Mesendoderm (in vitro differentiated cells): ENCODE results near the gene PTCSC3.

Experiments
- DNase-seq: peaks from one replicate; pipeline ENCODE4 v3.0.0; 2013
- H2AK5ac ChIP-seq: 2 replicates; pipeline ENCODE4 v1.6.1; 2013; ENCODE audit warnings: low read length, inconsistent platforms
- H2BK120ac ChIP-seq: 2 replicates; pipeline ENCODE4 v1.6.1; 2013; ENCODE audit warnings: low read depth, mild to moderate bottlenecking, low read length, moderate library complexity, mixed read lengths
- H2BK15ac ChIP-seq: replicated peaks from 2 replicates; pipeline ENCODE4 v1.6.1; 2013; ENCODE audit warnings: low read depth, mild to moderate bottlenecking, moderate library complexity
- H2BK5ac ChIP-seq: 2 replicates; pipeline ENCODE4 v1.6.1; 2013; ENCODE audit warnings: low read length, inconsistent platforms
- H3K18ac ChIP-seq: 2 replicates; pipeline ENCODE4 v1.6.1; 2013; ENCODE audit warnings: mild to moderate bottlenecking, low read length, mixed read lengths
- H3K23ac ChIP-seq: one replicate; pipeline ENCODE4 v1.6.1; 2013; ENCODE audit warnings: low read length
- H3K27ac ChIP-seq: 2 replicates; pipeline ENCODE4 v1.5.1; 2013; ENCODE audit warnings: low read depth, mild to moderate bottlenecking, inconsistent platforms, low read length, moderate library complexity
- H3K27me3 ChIP-seq: 2 replicates; pipeline ENCODE4 v1.6.1; 2013; ENCODE audit warnings: low read length, control low read depth, mild to moderate bottlenecking, inconsistent platforms; ENCODE audit not compliant: insufficient read depth, poor library complexity
- H3K36me3 ChIP-seq: 2 replicates; pipeline ENCODE4 v1.6.1; 2013; ENCODE audit warnings: low read length, inconsistent platforms; ENCODE audit not compliant: control insufficient read depth, insufficient read depth
- H3K4ac ChIP-seq: one replicate; pipeline ENCODE4 v1.6.1; 2013; ENCODE audit warnings: low read depth, mild to moderate bottlenecking, low read length, moderate library complexity
- H3K4me1 ChIP-seq: 2 replicates; pipeline ENCODE4 v1.6.1; 2013; ENCODE audit warnings: low read depth, low read length, inconsistent platforms; ENCODE audit not compliant: control insufficient read depth
- H3K4me2 ChIP-seq: 2 replicates; pipeline ENCODE4 v1.6.1; 2013; ENCODE audit warnings: low read length
- H3K4me3 ChIP-seq: 2 replicates; pipeline ENCODE4 v1.5.1; 2013; ENCODE audit warnings: mild to moderate bottlenecking, low read length
- H3K56ac ChIP-seq: one replicate; pipeline ENCODE4 v1.6.1; 2013; ENCODE audit warnings: low read length
- H3K79me1 ChIP-seq: 2 replicates; pipeline ENCODE4 v1.6.1; 2013; ENCODE audit warnings: low read length, inconsistent platforms
- H3K79me2 ChIP-seq: 2 replicates; pipeline ENCODE4 v1.6.1; 2013; ENCODE audit warnings: mild to moderate bottlenecking, low read length; ENCODE audit not compliant: control insufficient read depth, insufficient read depth
- H3K9ac ChIP-seq: 2 replicates; pipeline ENCODE4 v1.6.1; 2013; ENCODE audit warnings: low read length, inconsistent platforms
- H4K5ac ChIP-seq: one replicate; pipeline ENCODE4 v1.6.1; 2013; ENCODE audit warnings: low read length
- H4K8ac ChIP-seq: one replicate; pipeline ENCODE4 v1.6.1; 2013; ENCODE audit warnings: low read depth, mild to moderate bottlenecking, control low read depth, low read length, moderate library complexity
- WGBS: extraction: QIAGEN DNeasy Blood & Tissue Kit; methylation state at CpG from one replicate; pipeline ENCODE4 v1.1.7; 2013; ENCODE audit warnings: low lambda C conversion rate, missing lambda C conversion rate; ENCODE audit not compliant: insufficient coverage; ENCODE audit errors: extremely low coverage; 5-methylcytosine and 5-hydroxymethylcytosine counted together

PTCSC3 gene

DNA sequence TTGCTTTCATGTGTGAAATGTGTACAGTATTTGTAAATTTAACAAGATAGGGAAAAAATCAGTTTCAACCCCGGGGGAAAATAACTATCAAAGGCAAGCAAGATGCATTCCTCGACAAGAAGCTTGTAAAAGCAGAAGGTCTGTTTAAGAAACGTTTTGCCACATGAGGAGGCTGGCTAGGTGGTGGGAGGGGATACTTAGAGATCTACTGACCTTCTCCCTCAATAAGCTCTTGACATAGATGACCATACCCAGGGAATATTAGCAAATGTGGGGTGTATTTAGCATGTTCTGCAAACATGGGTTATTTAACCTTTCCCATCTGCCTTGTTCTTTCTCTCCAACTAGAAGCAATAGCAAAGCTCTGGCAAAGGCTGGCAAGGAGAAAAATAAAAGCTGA is 4.9 kb downstream of the PTCSC3 start:
- no peak overlapping the region for H4K5ac ChIP-seq
- WGBS: no CpG with 5 or more reads among the region's 3 CpGs
- H2BK120ac ChIP-seq: no peak overlapping the region
- no peaks in the 10 kb centered on the region for H3K4me1 ChIP-seq
- H3K79me1 ChIP-seq: no peaks in the 10 kb centered on the region
- H3K4ac ChIP-seq: no peak overlapping the region
- H3K36me3 ChIP-seq: no peaks in the 10 kb centered on the region
- no peak overlapping the region for H2BK5ac ChIP-seq
- no peak overlapping the region for H3K9ac ChIP-seq
- H4K8ac ChIP-seq: no peak overlapping the region
- no peak for DNase-seq
- H3K4me2 ChIP-seq: no peak overlapping the region
- no peaks in the 10 kb centered on the region for H3K27me3 ChIP-seq
- H3K18ac ChIP-seq: no peak overlapping the region
- H3K27ac ChIP-seq: no peak overlapping the region
- H2AK5ac ChIP-seq: no peak overlapping the region
- H3K4me3 ChIP-seq: no peak overlapping the region
- H3K23ac ChIP-seq: no peak overlapping the region
- H2BK15ac ChIP-seq: no peak overlapping the region
- no peaks in the 10 kb centered on the region for H3K79me2 ChIP-seq
- H3K56ac ChIP-seq: no peak overlapping the region

DNA sequence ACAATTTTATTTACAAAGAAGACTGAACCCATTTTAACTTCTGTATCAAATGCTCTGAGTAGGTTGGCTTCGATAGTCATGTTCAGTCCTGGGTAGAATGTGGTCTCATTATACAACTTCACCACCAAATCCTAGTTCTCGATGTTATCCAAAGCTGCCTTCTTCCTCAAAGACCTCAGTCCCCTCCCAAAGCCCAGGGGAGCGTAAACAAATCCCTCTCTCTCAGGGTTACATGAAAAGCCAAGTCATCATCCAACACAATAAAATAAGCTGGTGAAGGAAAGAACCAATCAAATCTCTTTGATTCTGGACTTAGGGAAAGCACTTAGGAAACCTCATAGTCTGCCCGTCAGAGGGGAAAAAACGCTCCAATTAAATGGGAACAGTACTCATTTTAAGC is 9.1 kb downstream of the PTCSC3 start:
- Histone ChIP-seq H2BK120ac (no peak overlapping the region), H3K4me1 (no peaks in the 10 kb centered on the region), H3K18ac (no peak overlapping the region), H3K4me3 (no peak overlapping the region), H3K56ac (no peak overlapping the region), H3K79me2 (no peaks in the 10 kb centered on the region), H2AK5ac (no peak overlapping the region), H4K8ac (no peak overlapping the region), H3K23ac (no peak overlapping the region), H4K5ac (no peak overlapping the region), H3K79me1 (no peaks in the 10 kb centered on the region), H2BK5ac (no peak overlapping the region), H3K27me3 (no peaks in the 10 kb centered on the region), H3K27ac (no peak overlapping the region), H3K4ac (no peak overlapping the region), H2BK15ac (no peak overlapping the region), H3K9ac (no peak overlapping the region), H3K36me3 (no peaks in the 10 kb centered on the region), H3K4me2 (no peak overlapping the region)
- WGBS: no CpG with 5 or more reads among the region's 5 CpGs
- DNase-seq: peak; percentile 15

DNA sequence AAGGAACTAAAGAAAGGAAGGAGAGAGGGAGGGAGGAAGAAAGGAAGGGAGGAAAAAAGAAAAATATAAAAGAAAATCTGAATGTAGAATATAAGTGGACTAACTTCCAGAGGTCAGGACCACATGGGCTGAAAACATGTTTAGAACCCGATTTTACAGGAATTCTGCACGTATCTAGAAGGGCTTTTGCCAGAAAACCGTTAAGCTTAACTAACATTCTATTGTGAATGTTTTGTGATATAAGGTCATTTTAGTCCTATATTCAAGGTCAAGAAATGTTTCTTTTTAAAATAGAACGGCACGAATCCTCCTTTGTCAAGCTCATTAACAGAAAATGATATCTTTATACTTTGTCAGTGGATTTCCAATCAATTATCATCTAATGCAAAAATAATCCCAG is 13.1 kb downstream of the PTCSC3 start:
- Histone ChIP-seq H3K9ac (no peak overlapping the region), H3K36me3 (no peaks in the 10 kb centered on the region), H3K79me2 (no peaks in the 10 kb centered on the region), H2BK15ac (no peak overlapping the region), H3K4me2 (no peak overlapping the region), H4K8ac (no peak overlapping the region), H2AK5ac (no peak overlapping the region), H3K18ac (no peak overlapping the region), H2BK5ac (no peak overlapping the region), H3K4ac (no peak overlapping the region), H2BK120ac (no peak overlapping the region), H3K23ac (no peak overlapping the region), H3K27me3 (no peaks in the 10 kb centered on the region), H3K4me3 (no peak overlapping the region), H3K4me1 (no peaks in the 10 kb centered on the region), H4K5ac (no peak overlapping the region), H3K27ac (no peak overlapping the region), H3K79me1 (no peaks in the 10 kb centered on the region), H3K56ac (no peak overlapping the region)
- DNase-seq: no peak
- WGBS: no CpG with 5 or more reads among the region's 5 CpGs

DNA sequence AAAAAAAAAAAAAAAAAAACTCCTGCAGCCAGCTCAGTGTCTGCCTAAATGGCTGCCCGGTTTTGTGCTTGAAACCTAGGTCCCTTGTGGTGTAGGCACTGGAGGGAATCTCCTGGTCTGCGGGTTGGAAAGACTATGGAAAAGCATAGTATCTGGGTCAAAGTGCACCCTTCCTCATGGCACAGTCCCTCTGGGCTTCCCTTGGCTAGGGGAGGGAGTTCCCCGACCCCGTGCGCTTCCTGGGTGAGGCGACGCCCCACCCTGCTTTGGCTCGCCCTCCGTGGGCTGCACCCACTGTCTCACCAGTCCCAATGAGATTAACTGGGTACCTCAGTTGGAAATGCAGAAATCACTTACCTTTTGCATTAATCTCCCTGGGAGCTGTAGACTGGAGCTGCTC is 14.3 kb downstream of the PTCSC3 start:
- Histone ChIP-seq H3K56ac (no peak overlapping the region), H2BK120ac (no peak overlapping the region), H3K27ac (no peak overlapping the region), H3K9ac (no peak overlapping the region), H4K5ac (no peak overlapping the region), H3K23ac (no peak overlapping the region), H3K36me3 (no peaks in the 10 kb centered on the region), H3K79me1 (no peaks in the 10 kb centered on the region), H2BK5ac (no peak overlapping the region), H3K4ac (no peak overlapping the region), H3K4me1 (no peaks in the 10 kb centered on the region), H2BK15ac (no peak overlapping the region), H3K79me2 (no peaks in the 10 kb centered on the region), H3K18ac (no peak overlapping the region), H3K4me2 (no peak overlapping the region), H2AK5ac (no peak overlapping the region), H3K4me3 (no peak overlapping the region), H3K27me3 (no peaks in the 10 kb centered on the region), H4K8ac (no peak overlapping the region)
- WGBS: no CpG with 5 or more reads among the region's 9 CpGs
- DNase-seq: no peak

DNA sequence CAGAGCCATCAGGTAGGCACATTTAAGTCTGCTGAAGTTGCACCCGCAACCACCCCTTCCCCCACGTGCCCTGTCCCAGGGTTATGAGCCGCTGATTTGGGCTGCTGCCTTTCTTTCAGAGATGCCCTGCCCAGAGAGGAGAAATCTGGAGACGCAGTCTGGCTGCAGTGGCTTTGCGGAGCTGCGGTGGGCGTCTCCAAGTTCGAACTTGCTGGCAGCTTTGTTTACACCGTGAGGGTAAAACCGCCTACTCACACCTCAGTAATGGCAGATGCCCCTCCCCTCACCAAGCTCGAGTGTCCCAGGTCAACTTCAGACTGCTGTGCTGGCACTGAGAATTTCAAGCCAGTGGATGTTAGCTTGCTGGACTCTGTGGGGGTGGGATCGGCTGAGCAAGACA is 14.7 kb downstream of the PTCSC3 start:
- H3K4me3 ChIP-seq: no peak overlapping the region
- H2BK5ac ChIP-seq: no peak overlapping the region
- H3K4me1 ChIP-seq: no peaks in the 10 kb centered on the region
- peak; percentile 42 for DNase-seq
- H3K79me1 ChIP-seq: no peaks in the 10 kb centered on the region
- no peak overlapping the region for H3K23ac ChIP-seq
- no peaks in the 10 kb centered on the region for H3K79me2 ChIP-seq
- no peak overlapping the region for H3K18ac ChIP-seq
- H3K36me3 ChIP-seq: no peaks in the 10 kb centered on the region
- no peak overlapping the region for H2BK120ac ChIP-seq
- no peak overlapping the region for H3K9ac ChIP-seq
- H4K8ac ChIP-seq: no peak overlapping the region
- no peak overlapping the region for H3K56ac ChIP-seq
- no peak overlapping the region for H2AK5ac ChIP-seq
- WGBS: no CpG with 5 or more reads among the region's 12 CpGs
- no peak overlapping the region for H3K4me2 ChIP-seq
- H3K4ac ChIP-seq: no peak overlapping the region
- H4K5ac ChIP-seq: no peak overlapping the region
- no peaks in the 10 kb centered on the region for H3K27me3 ChIP-seq
- H3K27ac ChIP-seq: no peak overlapping the region
- no peak overlapping the region for H2BK15ac ChIP-seq

DNA sequence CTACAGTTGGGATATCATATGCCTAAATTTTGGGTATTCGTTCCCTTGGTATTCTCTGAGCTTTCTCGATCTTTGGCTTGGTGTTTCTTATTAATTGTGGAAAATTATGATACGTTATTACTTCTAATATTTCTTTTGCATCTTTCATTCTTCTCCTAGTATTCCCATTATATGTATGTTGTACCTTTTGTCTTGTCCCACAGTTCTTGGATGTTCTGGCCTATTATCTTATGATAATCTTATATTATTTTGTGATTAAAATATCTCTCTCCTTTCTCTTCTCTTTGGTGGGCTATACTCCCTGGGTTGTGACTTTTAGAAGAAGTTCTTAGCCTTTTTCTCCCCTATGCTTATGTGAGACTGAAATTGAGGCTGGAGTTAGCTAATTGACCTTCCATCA is 25.2 kb downstream of the PTCSC3 start:
- H3K36me3 ChIP-seq: no peaks in the 10 kb centered on the region
- no peak overlapping the region for H3K9ac ChIP-seq
- H3K4me2 ChIP-seq: no peak overlapping the region
- H3K23ac ChIP-seq: no peak overlapping the region
- H3K56ac ChIP-seq: no peak overlapping the region
- no peak overlapping the region for H3K4me3 ChIP-seq
- H2BK5ac ChIP-seq: no peak overlapping the region
- no peaks in the 10 kb centered on the region for H3K4me1 ChIP-seq
- H3K27me3 ChIP-seq: no peaks in the 10 kb centered on the region
- H3K79me2 ChIP-seq: no peaks in the 10 kb centered on the region
- H2BK15ac ChIP-seq: no peak overlapping the region
- WGBS: no CpG with 5 or more reads among the region's 3 CpGs
- no peak overlapping the region for H3K27ac ChIP-seq
- H2AK5ac ChIP-seq: no peak overlapping the region
- no peak for DNase-seq
- H2BK120ac ChIP-seq: no peak overlapping the region
- H4K5ac ChIP-seq: no peak overlapping the region
- H3K18ac ChIP-seq: no peak overlapping the region
- H3K79me1 ChIP-seq: no peaks in the 10 kb centered on the region
- no peak overlapping the region for H4K8ac ChIP-seq
- H3K4ac ChIP-seq: no peak overlapping the region
